Right lobe of liver (tissue), 4 donors: ENCODE data around the gene TSPAN4.

Source experiments
- POLR2A ChIP-seq: fragments of 450-650 bp; IDR thresholded peaks from one replicate; pipeline ENCODE4 v1.6.1; 2017; ENCODE audit warnings: antibody characterized with exemption, mild to moderate bottlenecking
- TF ChIP-seq, protein P1 (sequence below), 4 donors: fragments of 200-600 bp in 3 of 4; fragments of 450-650 bp in 1 of 4; IDR thresholded peaks; one replicate each; pipeline versions ENCODE4 v1.5.1 to v1.8.0; 2016 to 2022; ENCODE audit warnings: antibody characterized with exemption in 4 of 4, mild to moderate bottlenecking in 2 of 4
- donor health status: DM: no; HTN: no; CAD: no.
- donor health status: DM: no; HTN: no; CAD: no.
- donor health status: DM: no; HTN: yes; CAD: no.

DNA sequence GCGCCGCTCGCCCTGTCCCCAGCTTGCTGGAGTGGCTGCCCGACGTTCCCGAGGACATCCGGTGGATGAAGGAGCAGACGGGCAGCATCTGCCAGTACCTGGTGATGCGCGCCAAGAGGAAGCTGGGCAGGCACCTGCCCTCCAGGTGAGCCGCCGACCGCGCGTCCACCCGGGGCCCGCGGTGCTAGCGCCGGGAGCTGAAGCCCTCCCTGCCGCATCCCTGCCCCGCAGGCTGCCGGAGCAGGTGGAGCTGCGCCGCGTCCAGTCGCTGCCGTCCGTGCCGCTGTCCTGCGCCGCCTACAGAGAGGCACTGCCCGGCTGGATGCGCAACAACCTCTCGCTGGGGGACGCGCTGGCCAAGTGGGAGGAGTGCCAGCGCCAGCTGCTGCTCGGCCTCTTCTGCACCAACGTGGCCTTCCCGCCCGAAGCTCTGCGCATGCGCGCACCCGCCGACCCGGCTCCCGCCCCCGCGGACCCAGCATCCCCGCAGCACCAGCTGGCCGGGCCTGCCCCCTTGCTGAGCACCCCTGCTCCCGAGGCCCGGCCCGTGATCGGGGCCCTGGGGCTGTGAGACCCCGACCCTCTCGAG, 18.3 kb upstream of the TSPAN4 start:
- TF ChIP-seq, protein P1, sequence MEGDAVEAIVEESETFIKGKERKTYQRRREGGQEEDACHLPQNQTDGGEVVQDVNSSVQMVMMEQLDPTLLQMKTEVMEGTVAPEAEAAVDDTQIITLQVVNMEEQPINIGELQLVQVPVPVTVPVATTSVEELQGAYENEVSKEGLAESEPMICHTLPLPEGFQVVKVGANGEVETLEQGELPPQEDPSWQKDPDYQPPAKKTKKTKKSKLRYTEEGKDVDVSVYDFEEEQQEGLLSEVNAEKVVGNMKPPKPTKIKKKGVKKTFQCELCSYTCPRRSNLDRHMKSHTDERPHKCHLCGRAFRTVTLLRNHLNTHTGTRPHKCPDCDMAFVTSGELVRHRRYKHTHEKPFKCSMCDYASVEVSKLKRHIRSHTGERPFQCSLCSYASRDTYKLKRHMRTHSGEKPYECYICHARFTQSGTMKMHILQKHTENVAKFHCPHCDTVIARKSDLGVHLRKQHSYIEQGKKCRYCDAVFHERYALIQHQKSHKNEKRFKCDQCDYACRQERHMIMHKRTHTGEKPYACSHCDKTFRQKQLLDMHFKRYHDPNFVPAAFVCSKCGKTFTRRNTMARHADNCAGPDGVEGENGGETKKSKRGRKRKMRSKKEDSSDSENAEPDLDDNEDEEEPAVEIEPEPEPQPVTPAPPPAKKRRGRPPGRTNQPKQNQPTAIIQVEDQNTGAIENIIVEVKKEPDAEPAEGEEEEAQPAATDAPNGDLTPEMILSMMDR (IDR thresholded peaks at IDR 0.05) = no peak
- TF ChIP-seq POLR2A = no peak
